ENCODE results near the gene CYLD.

CYLD gene

DNA sequence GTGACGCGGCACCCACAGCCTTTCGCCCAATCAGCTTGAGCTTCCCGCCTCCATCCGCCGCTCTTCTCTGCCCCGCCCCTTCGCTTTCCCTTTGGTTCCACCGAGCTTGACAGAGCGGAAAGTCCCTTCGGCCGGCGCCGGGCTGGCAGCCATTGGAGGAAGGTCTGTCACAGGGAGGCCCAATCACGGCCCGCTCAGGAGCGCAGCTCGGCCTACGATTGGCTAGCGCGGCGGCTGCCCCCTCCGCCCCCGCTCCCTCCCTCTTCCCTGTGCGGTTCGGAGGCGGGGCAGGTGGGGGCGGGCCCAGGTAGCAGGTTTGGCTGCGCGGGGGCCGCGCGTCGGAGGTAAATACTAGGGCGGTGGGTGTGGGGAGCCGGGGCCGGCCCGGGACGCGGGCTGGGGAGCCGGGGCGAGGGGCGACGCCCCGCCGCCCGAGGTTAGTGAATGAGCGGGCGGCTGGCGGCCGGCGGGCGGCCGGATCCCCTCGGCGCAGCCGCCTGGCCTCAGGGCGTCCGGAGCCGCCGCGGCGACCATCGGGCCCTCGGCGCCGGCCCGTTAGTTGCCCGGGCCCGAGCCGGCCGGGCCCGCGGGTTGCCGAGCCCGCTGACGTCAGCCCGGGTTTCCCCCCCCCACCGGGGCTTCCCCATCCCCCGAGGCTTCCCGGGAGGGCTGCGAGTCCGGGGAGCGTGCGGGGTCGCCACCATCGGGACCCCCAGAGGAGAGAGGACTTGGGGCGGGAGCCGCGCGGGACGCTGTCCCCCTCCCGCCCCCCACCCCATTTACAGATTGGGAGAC is at the start of gene CYLD:
TSS of gene CYLD (plus strand) at position 306 of the 795 bp plus-strand sequence. CDS start 7,613 bp downstream, outside the sequence.
- peak; percentile 100 for DNase-seq (ENCODE audit: low spot score)

DNA sequence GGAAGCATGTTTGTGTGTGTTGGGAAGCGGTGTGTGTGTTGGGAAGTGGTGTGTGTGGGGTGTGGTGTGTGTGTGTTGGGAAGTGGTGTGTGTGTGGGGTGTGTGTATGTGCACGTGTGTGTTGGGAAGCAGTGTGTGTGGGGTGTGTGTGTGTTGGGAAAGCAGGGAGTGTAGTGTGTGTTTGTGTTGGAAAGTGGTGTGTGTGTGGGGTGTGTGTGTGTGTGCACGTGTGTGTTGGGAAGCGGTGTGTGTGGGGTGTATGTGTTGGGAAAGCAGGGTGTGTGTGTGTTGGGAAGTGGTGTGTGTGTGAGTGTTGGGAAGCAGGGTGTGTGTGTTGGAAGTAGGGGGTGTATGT is 49.3 kb upstream of the CYLD start:
- no peak for DNase-seq (ENCODE audit: low spot score)

DNA sequence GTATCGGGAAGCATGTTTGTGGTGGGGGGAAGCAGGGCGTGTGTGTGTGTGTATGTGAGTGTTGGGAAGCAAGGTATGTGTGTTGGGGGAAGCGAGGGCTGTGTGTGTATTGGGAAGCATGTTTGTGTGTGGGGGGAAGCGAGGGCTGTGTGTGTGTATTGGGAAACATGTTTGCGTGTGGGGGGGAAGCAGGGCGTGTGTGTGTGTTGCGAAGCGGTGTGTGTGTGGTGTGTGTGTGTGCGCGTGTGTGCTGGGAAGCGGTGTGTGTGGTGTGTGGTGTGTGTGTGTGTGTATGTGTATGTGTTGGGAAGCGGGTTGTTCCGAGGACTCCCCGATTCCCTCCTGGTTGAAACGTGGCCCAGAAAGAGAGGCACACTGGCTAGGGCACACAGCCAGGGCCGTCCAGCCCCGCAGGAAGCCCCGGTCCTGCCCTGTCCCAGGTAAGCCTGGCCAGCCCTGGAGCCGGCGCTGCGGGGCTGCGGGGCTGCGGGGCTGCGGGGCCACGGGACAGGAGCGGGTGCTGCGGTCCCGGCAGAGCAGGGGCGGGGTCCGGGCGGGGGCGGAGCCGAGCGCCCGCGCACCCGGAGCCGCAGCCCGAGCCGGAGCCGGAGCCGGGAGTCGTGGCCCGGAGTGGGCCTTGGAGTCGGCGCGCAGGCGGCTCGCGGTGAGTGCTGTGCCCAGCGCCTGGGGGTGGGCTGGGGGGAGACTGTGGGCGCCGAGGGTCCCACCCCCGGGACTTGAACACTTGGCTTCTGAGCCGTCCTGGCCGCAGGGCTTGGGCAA is 48.7 kb upstream of the CYLD start, which contains the start of gene NOD2:
TSS of gene NOD2 (plus strand) at position 608 of the 783 bp plus-strand sequence. CDS start 5,890 bp downstream, outside the sequence.
- DNase-seq (ENCODE audit: low spot score): no peak

DNA sequence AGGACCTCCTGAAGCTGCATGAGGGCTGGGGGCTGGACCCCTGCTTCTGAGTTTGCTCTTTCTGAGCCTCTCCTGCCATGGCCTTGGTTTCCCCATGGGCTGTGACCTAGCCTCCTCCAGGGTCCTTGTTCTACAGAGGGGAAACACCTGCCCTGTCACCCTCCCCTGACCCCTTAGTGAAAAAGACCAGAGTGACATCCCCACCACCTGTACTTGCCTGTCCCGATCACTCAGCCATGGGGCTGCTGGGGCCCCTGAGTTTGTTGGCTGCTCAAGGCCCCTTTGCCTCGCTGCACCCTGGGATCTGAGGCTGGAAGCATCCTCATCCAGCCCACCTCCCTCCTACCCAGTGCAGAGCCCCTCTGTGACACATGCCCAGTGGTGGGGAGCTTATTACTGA is 47.7 kb upstream of the CYLD start:
- no peak for DNase-seq (ENCODE audit: low spot score)

GRCh38 chr16:50695017-50696000 is 46.6 kb upstream of the CYLD start:
- DNase-seq (ENCODE audit: low spot score): no peak

DNA sequence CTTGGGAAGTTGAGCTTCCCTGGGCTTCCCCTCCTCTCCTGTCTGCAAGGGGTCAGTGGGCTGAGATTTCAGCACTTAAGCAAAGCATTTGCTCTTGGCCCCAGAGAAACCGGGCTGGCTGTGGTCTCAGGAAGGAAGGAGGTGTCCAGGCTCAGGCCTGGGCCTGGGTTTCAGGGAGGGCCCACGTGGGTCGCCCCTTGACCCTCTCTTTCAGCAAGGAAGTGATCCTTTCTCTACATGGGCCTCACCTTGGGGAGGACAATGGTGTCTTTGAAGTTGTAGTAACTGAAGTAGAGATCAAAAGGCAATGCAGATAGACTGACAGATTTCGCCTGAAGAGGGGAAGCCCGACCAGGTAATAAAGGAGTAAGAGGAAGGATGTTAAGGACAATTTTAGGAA is 45.8 kb upstream of the CYLD start:
- no peak for DNase-seq (ENCODE audit: low spot score)

DNA sequence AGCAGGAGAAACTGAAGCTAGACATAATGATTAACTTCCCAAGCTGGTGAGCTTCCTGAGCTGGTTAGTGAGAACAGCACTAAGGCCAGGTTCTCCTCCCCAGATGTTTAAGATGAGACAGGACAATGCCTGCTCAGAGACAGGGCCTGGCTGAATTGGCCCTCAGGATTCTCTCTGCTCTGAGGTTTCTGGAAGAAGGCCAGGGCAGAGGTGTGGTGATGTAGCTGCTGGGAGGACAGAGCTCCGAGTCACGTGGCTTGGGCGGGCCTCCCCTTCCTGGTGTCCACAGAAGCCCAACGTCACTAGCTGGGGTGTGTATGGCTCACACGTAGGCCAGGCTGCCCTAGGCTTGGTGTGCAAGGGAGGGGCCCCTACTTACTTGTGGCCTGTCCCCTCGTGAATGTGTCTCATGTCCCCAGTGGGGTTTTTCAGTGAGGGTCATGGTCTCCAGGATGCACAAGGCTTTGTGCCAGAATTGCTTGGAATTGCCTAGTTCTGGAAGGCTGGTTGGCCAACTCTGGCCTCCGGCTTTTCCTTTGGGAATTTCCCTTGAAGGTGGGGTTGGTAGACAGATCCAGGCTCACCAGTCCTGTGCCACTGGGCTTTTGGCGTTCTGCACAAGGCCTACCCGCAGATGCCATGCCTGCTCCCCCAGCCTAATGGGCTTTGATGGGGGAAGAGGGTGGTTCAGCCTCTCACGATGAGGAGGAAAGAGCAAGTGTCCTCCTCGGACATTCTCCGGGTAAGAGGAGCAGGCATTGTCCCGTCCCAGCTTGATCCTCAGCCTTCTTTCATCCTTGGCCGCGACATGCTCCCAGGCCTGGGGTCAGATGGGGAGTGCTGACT is 45.1 kb upstream of the CYLD start:
- DNase-seq (ENCODE audit: low spot score): peak; percentile 82

- DNase-seq (ENCODE audit: low spot score): no peak
Measured at GRCh38 chr16:50697421-50697715, 44.5 kb upstream of the CYLD start.

DNA sequence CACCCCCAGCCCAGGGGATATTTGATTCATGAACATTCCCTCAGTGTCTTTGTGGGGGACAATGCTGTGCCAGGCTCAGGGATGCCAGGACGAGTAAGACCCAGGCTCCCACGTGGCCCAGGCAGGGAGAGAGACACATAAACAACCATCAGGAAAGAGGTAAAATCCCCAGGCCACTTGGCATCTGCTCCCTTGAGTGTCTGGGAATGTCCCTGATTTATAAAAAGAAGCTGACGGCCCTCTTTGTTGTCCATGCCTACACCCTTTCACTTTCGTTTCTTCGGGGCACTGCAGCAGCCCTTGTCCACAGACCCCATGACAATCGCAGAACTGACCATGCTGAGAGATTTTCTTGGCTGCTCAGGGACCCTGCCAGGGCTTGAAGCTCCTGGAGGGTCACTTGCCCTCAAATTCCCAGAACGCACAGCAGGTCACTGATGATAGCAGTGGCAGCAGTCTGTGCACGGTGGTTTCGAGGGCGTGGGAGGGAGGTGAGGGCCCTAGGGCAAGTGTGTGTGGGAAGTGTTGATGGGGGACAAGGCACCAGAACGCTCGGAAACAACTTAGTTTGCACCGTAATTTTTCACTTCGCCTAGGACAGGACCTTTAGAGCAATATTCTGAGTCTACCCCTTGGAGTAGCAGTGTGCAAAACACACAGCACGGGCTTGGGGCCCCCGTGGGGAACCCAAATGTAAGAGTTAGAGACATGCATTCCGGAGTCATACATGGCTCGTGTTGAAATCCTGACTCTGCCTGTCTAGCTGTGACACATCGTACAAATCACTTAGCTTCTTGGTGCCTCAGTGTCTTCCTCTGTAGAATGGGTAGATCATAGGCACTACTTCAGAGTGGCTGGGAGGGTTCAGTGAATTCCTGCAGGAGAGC is 43.8 kb upstream of the CYLD start:
- DNase-seq (ENCODE audit: low spot score): no peak

GRCh38 chr16:50699326-50700159 is 42.3 kb upstream of the CYLD start:
- no peak for DNase-seq (ENCODE audit: low spot score)

DNA sequence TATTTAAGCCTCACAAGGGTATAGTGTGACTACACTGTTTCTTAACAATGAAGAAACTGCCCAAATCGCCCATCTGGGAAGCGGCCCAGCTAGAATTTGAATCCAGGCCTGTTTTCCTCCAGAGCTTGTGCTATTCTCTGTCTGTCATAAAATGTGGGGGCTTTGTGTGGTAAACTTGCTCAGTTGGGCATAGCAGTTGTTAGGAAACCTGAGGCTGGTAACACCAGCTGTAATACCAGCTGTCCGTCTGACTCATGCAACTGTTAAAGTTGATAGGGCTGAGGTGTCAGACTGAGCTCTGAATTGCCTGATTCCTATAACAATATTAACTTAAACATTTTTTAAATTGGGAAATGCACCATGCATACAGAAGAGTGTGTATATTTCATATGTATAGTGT is 39.2 kb upstream of the CYLD start:
- DNase-seq (ENCODE audit: low spot score): no peak

DNA sequence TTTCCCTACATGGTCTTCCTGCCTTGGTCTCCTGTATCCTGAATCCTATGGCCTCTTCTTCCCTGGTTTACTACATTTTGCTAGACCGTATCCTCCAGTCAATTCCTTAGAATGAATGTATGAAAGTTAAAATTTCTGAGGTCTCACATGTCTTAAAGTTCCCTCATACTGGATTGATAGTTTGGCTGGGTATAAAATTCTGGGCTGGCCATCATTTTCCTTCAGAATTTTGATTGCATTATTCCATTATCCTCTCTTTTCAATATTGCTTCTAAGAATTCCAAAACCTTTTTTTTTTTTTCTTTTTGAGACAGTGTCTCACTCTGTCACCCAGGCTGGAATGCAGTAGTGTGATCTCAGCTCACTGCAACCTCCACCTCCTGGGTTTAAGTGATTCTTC is 37.6 kb upstream of the CYLD start:
- DNase-seq (ENCODE audit: low spot score): no peak

- no peak for DNase-seq (ENCODE audit: low spot score)
Measured at GRCh38 chr16:50705436-50706110, 36.3 kb upstream of the CYLD start.

DNA sequence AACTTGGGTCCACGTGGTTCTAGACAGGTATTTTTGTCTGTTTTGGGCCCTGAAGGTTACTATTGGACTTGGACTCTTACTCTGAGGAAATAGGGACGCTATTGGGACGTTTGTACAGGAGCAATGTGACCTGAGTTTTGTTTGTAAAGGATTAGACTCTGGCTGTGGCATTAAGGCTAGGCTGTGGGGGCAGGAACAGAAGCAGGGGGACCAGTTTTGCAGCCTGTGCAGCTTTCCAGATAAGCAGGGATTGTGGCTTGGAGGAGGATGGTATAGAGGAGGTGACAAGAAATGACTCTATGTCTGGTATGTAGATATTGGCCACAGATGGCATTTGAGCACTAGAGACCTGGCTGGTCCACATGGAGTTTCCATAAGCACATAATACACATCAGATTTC is 35.6 kb upstream of the CYLD start:
- DNase-seq (ENCODE audit: low spot score): no peak

DNA sequence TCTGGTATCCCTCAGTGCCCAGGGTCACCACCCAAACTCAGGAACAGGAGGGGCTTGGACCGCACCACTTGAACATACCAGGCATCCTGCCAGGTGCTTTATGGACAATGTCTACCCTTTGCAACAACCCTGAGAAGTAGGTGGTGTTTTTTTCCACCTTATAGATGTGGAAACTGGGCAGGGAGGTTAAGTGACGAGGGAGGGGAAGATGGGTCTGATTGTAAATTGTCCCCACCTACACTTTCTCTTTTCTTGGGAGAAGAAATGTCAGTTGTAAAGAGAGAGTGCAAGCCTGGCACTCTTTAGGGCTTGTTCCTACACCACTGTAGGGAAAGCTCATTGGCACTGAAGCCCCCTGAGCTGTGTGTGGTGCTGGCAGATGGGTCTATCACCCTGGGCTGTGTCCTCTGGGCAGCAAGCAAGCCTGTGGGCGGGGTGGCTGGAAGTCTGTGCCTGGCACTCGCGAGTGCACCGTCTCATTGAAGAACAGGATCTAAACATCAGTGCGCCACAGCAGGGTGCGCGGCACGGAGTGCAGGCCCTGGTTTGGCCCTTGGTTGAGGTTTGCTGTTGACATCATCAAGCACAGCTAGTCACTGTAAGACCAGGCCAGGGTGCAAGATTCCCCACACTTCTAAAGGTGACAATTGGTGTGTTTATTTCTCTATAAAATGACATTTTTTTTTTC is 33.4 kb upstream of the CYLD start:
- DNase-seq (ENCODE audit: low spot score): no peak

DNA sequence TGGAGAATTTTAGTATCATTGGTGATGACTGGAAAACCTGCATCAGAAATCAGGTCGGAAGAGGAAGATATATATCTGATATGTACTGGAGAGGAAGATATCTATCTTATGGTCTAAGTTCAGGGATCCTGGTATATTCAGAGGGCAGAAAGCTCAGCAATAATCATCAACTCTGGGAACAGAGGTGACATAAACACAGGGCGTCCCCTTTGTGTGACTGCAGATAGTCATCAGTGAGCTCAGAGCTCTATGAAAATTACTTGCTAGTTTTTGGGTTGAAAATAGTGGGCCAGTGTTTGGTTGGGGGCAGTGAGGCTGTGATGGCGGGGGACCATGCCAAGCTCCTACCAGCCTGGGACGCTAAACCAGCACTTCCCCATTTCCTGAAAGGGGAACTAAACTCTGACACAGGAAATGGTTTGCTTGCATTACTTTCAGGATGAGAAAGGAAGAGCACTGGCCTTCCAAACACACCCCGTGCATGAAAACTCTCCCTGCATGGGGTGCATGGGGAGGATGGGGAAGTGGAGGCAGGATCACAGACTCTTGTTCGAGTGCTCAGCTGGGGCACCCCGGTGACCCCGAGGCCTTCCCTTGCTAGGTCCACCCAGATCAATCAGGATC is 32.7 kb upstream of the CYLD start:
- DNase-seq (ENCODE audit: low spot score): no peak

DNA sequence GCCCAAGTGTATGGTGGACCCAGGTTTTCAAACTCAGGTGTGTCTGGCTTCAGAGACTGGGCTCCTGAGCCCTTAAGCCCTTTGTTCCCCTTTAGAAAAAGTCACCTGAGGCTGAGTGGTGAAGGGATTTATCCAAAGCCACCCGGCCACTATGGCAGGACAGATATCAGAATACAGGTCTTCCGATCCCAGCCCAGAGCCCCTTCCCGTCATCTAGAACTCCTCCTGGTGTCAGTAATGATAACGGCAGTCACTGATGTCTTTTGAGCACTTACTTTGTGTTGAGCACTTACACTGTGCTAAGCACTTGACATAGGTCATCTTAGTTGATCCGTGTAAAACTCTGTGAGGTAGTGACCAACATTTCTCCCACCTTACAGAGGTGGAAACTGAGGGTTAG is 31.9 kb upstream of the CYLD start:
- no peak for DNase-seq (ENCODE audit: low spot score)

- DNase-seq (ENCODE audit: low spot score): no peak
Measured at GRCh38 chr16:50711040-50711439, 30.8 kb upstream of the CYLD start.
